Cardiac fibroblast (primary cell): ENCODE measurements around the gene RWDD4.

ENCODE experiments used
- DNase-seq, 2 donors: peaks; one replicate each; pipeline versions ENCODE4 v3.0.0 to v3.0.0-alpha.2; 2010; ENCODE audit warnings: low read depth in 2 of 2
- H3K4me3 ChIP-seq, 2 donors: replicated peaks in 1 of 2; 1 replicate in 1 of 2; 2 replicates in 1 of 2; pipeline ENCODE4 v1.5.1; 2011; ENCODE audit warnings: low read depth in 2 of 2, low read length in 2 of 2, mild to moderate bottlenecking in 2 of 2, moderate library complexity in 1 of 2
- CTCF ChIP-seq: IDR thresholded peaks from one replicate; pipeline ENCODE4 v1.5.1; 2011; ENCODE audit warnings: low read depth, mild to moderate bottlenecking, low read length, inconsistent platforms

Gene RWDD4

GRCh38 chr4:183659029-183659871, at the start of gene RWDD4, which contains the start of gene TRAPPC11:
TSS of gene RWDD4 (minus strand) at chr4:183659185. CDS start at chr4:183658952, 233 bp downstream.
TSS of gene TRAPPC11 (plus strand) at chr4:183659293. CDS start at chr4:183663868, 4,575 bp downstream.
- peak within 1 kb of the TSS; percentile 61 for H3K4me3 ChIP-seq
- TF ChIP-seq CTCF = no peak

GRCh38 chr4:183702492-183702891, 43.5 kb upstream of the RWDD4 start:
- no peak for TF ChIP-seq CTCF
- no peak for DNase-seq

More at GRCh38 chr4:183659029-183659871, at the start of gene RWDD4, which contains the start of gene TRAPPC11:
- DNase-seq = peak; percentile 99

GRCh38 chr4:183700407-183700806, 41.4 kb upstream of the RWDD4 start:
- DNase-seq = no peak
- no peak for TF ChIP-seq CTCF
- H3K4me3 ChIP-seq = no peak overlapping the region

More at GRCh38 chr4:183702492-183702891, 43.5 kb upstream of the RWDD4 start:
- H3K4me3 ChIP-seq = no peak overlapping the region

GRCh38 chr4:183698909-183699308, 39.9 kb upstream of the RWDD4 start:
- no peak overlapping the region for H3K4me3 ChIP-seq
- TF ChIP-seq CTCF = no peak
- DNase-seq = no peak

GRCh38 chr4:183691897-183692296, 32.9 kb upstream of the RWDD4 start:
- DNase-seq = no peak

GRCh38 chr4:183691006-183691405, 32.0 kb upstream of the RWDD4 start:
- DNase-seq = no peak
- no peak overlapping the region for H3K4me3 ChIP-seq
- TF ChIP-seq CTCF = no peak

More at GRCh38 chr4:183691897-183692296, 32.9 kb upstream of the RWDD4 start:
- no peak overlapping the region for H3K4me3 ChIP-seq
- TF ChIP-seq CTCF = no peak

- no peak overlapping the region for H3K4me3 ChIP-seq
- DNase-seq = no peak
- no peak for TF ChIP-seq CTCF
These were observed 29.2 kb upstream of the RWDD4 start for GRCh38 chr4:183688216-183688615.
